ENCODE data around the gene TMEM131. TPM values are rescaled to one million over a fixed set of nuclear protein-coding genes. Genes with fewer than 3 reads are reported as not detected.

TMEM131 gene
- total RNA-seq, 1 donor from 2014 or later, result 31.7 TPM

DNA sequence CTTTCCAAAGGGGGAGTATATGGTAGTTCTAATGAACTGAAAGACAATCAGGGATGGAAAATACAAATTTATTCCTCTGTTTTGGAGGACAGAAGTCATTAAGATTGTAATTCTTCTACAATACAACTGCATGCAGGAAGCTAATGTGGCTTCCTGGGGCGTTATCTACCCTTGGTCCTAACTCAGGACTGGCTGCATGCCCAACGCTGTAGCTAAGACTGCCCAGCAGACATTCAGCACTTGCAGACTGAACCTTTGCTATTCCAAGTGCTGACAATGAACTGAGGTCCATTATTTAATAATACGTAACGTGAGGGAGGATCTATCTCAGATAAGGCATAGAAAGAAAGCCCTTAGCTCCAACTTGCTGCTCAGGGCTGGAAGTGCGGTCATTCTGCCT, 229.2 kb downstream of the TMEM131 start:
- Mint-ChIP-seq H3K4me1 (ENCODE audit: unreplicated experiment) (peaks cover 9% of the 10 kb centered on the region), H3K36me3 (ENCODE audit: low read depth, unreplicated experiment) (peaks cover 30% of the 10 kb centered on the region), H3K9me3 (ENCODE audit: unreplicated experiment) (no peaks in the 10 kb centered on the region), H3K27me3 (ENCODE audit: unreplicated experiment) (peaks cover 1% of the 10 kb centered on the region), H3K27ac (ENCODE audit: unreplicated experiment) (no peak overlapping the region), H3K4me3 (ENCODE audit: unreplicated experiment) (no peak overlapping the region)
- no peak for DNase-seq (ENCODE audit: low spot score)
- TF ChIP-seq, protein P1, sequence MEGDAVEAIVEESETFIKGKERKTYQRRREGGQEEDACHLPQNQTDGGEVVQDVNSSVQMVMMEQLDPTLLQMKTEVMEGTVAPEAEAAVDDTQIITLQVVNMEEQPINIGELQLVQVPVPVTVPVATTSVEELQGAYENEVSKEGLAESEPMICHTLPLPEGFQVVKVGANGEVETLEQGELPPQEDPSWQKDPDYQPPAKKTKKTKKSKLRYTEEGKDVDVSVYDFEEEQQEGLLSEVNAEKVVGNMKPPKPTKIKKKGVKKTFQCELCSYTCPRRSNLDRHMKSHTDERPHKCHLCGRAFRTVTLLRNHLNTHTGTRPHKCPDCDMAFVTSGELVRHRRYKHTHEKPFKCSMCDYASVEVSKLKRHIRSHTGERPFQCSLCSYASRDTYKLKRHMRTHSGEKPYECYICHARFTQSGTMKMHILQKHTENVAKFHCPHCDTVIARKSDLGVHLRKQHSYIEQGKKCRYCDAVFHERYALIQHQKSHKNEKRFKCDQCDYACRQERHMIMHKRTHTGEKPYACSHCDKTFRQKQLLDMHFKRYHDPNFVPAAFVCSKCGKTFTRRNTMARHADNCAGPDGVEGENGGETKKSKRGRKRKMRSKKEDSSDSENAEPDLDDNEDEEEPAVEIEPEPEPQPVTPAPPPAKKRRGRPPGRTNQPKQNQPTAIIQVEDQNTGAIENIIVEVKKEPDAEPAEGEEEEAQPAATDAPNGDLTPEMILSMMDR (IDR thresholded peaks at IDR 0.05; ENCODE audit: unreplicated experiment), result no peak

- H3K27me3 Mint-ChIP-seq (ENCODE audit: unreplicated experiment), result peaks cover 1% of the 10 kb centered on the region
- H3K4me1 Mint-ChIP-seq (ENCODE audit: unreplicated experiment), result peaks cover 9% of the 10 kb centered on the region
- TF ChIP-seq, protein P1 (IDR thresholded peaks at IDR 0.05; ENCODE audit: unreplicated experiment), result no peak
- H3K9me3 Mint-ChIP-seq (ENCODE audit: unreplicated experiment), result no peaks in the 10 kb centered on the region
- DNase-seq (ENCODE audit: low spot score), result no peak
- H3K4me3 Mint-ChIP-seq (ENCODE audit: unreplicated experiment), result no peak overlapping the region
- H3K27ac Mint-ChIP-seq (ENCODE audit: unreplicated experiment), result no peak overlapping the region
- peaks cover 32% of the 10 kb centered on the region for H3K36me3 Mint-ChIP-seq (ENCODE audit: low read depth, unreplicated experiment)
Measured at GRCh38 chr2:97765933-97766332, 229.8 kb downstream of the TMEM131 start.

DNA sequence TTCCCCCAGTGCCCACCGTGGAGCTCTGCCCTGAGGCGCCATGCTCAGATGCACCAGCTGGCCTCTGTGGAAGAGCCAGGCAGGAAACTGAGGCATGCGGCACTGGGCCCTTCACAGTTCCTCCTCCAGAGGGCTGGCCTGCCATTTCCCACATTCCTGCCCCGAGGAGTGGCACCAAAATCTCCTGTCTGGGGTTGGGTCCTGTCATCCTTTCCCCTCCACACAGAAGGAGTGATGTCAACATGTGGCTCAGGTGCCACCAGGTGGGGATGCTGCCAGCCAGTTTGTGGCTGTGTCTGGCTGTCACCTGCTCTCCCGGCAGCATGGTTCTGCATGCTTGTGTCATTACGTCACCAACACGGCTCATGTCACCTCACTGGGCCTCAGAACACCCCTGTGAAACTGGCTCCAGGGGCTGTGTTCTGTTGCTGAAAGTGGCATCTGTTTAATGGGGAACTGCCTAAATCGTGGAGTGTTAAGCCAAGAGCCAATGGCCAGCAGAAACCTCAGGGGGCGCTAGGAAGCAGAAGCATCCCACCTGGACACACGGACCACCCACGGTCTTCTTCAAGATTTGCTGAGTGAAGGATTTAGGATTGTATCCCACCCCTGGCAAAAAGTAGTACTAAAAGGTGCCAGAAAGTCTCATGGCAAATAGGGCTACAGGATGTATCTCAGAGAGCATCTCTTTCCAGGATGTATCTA, 231.0 kb downstream of the TMEM131 start:
- peaks cover 44% of the 10 kb centered on the region for H3K36me3 Mint-ChIP-seq (ENCODE audit: low read depth, unreplicated experiment)
- H3K4me1 Mint-ChIP-seq (ENCODE audit: unreplicated experiment), result peaks cover 15% of the 10 kb centered on the region
- TF ChIP-seq, protein P1 (IDR thresholded peaks at IDR 0.05; ENCODE audit: unreplicated experiment), result no peak
- no peak overlapping the region for H3K27ac Mint-ChIP-seq (ENCODE audit: unreplicated experiment)
- DNase-seq (ENCODE audit: low spot score), result no peak
- H3K4me3 Mint-ChIP-seq (ENCODE audit: unreplicated experiment), result no peak overlapping the region
- no peaks in the 10 kb centered on the region for H3K9me3 Mint-ChIP-seq (ENCODE audit: unreplicated experiment)
- peaks cover 3% of the 10 kb centered on the region for H3K27me3 Mint-ChIP-seq (ENCODE audit: unreplicated experiment)

DNA sequence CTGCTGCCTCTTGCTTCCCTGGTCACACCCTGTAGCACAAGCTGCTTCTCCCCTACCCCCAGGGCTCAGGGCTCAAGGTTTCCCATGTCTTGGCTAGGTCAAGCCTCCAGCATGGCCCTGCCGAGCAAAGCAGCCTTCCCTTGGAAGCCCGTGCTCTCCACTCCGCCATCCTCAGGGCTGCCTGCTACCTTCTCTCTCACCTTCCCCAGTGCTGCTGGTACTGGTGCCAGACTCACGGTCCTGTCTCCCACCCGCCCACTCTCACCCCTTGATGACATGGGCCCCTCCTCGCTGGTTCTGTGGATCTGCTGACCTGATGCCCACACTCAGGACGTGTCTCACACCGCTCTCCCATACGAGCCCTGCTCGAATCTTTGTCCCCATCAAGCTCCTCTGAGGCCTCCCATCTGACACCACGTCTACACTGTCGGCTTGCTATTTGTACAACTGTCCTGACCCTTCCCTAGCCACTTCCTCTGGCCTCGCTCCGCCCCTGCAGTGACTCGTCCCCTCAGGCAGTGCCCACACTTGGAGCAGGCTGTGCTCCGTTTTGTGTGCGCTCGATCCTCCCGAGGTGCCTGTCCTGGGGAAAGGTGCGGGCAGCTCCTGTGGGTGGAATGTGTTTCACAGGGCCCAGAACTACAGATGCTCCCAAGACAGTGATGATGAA, 232.4 kb downstream of the TMEM131 start:
- H3K27me3 Mint-ChIP-seq (ENCODE audit: unreplicated experiment), result peaks cover 3% of the 10 kb centered on the region
- no peak overlapping the region for H3K4me3 Mint-ChIP-seq (ENCODE audit: unreplicated experiment)
- no peaks in the 10 kb centered on the region for H3K9me3 Mint-ChIP-seq (ENCODE audit: unreplicated experiment)
- TF ChIP-seq, protein P1 (IDR thresholded peaks at IDR 0.05; ENCODE audit: unreplicated experiment), result no peak
- no peak for DNase-seq (ENCODE audit: low spot score)
- H3K4me1 Mint-ChIP-seq (ENCODE audit: unreplicated experiment), result peaks cover 19% of the 10 kb centered on the region
- peak overlapping the region; percentile 31 for H3K27ac Mint-ChIP-seq (ENCODE audit: unreplicated experiment)
- peaks cover 47% of the 10 kb centered on the region for H3K36me3 Mint-ChIP-seq (ENCODE audit: low read depth, unreplicated experiment)

- H3K9me3 Mint-ChIP-seq (ENCODE audit: unreplicated experiment), result no peaks in the 10 kb centered on the region
- H3K27me3 Mint-ChIP-seq (ENCODE audit: unreplicated experiment), result peaks cover 6% of the 10 kb centered on the region
- no peak overlapping the region for H3K27ac Mint-ChIP-seq (ENCODE audit: unreplicated experiment)
- peaks cover 19% of the 10 kb centered on the region for H3K4me1 Mint-ChIP-seq (ENCODE audit: unreplicated experiment)
- no peak for DNase-seq (ENCODE audit: low spot score)
- H3K4me3 Mint-ChIP-seq (ENCODE audit: unreplicated experiment), result peak overlapping the region; percentile 37
- TF ChIP-seq, protein P1 (IDR thresholded peaks at IDR 0.05; ENCODE audit: unreplicated experiment), result no peak
- H3K36me3 Mint-ChIP-seq (ENCODE audit: low read depth, unreplicated experiment), result peaks cover 48% of the 10 kb centered on the region
Measured at GRCh38 chr2:97761192-97761591, 234.6 kb downstream of the TMEM131 start.
